SK-N-SH (cell line): ENCODE measurements around the gene SIX6. TPM values are rescaled to one million over a fixed set of nuclear protein-coding genes. Genes with fewer than 3 reads are reported as not detected.
A peak's percentile ranks its signal among the peaks of the same experiment; 100 is the strongest.

Experiments used
- CTCF ChIA-PET: fragments of 300-600, 350-600 bp; formaldehyde crosslinking; extraction: SDS; loops from one replicate; lab custom pipeline; 2021; lab: Yijun Ruan, JAX
- POLR2A ChIA-PET: fragments of 350-600 bp; sonication (Branson Sonifier 250); formaldehyde crosslinking; extraction: SDS; loops from one replicate; lab custom pipeline; 2020; ENCODE audit warnings: antibody characterized with exemption, inconsistent platforms; lab: Yijun Ruan, JAX
- DNase-seq: peaks from one replicate; pipeline ENCODE4 v3.0.0; 2012
- H2AFZ ChIP-seq: fragments of 200-600 bp; sonication (generic); 2 replicates; pipeline ENCODE4 v1.8.1; 2016; ENCODE audit warnings: antibody characterized with exemption, mild to moderate bottlenecking, low read depth
- H3F3A ChIP-seq: fragments of 200-600 bp; sonication (generic); replicated peaks from 2 replicates; pipeline ENCODE3; 2016; ENCODE audit warnings: antibody characterized with exemption, mild to moderate bottlenecking; ENCODE audit not compliant: insufficient read depth
- H3K27ac ChIP-seq, 2 experiments: fragments of 200-500 bp in 1 of 2; fragments of 200-600 bp in 1 of 2; sonication (Bioruptor generic) in 1 of 2; sonication (generic), shearing (Covaris generic) in 1 of 2; 2 replicates each; pipeline versions ENCODE4 v1.5.1 to v1.6.1; 2014 to 2016; ENCODE audit warnings: low read depth in 2 of 2, inconsistent platforms in 1 of 2, low read length in 1 of 2, mild to moderate bottlenecking in 1 of 2, mixed read lengths in 1 of 2
- H3K27me3 ChIP-seq: fragments of 200-600 bp; sonication (generic), shearing (Covaris generic); 2 replicates; pipeline ENCODE4 v1.6.1; 2016; ENCODE audit warnings: mixed run types; ENCODE audit not compliant: insufficient read depth
- H3K36me3 ChIP-seq, 2 experiments: fragments of 200-500 bp in 1 of 2; fragments of 200-600 bp in 1 of 2; sonication (Bioruptor generic) in 1 of 2; sonication (generic) in 1 of 2; replicated peaks in 1 of 2; 2 replicates each; pipeline versions ENCODE3 to v1.5.1; 2014 to 2016; ENCODE audit warnings: low read length in 1 of 2, mild to moderate bottlenecking in 1 of 2; ENCODE audit not compliant: insufficient read depth in 2 of 2, control insufficient read depth in 1 of 2
- H3K4me1 ChIP-seq, 2 experiments: fragments of 200-500 bp in 1 of 2; fragments of 200-600 bp in 1 of 2; sonication (Bioruptor generic) in 1 of 2; sonication (generic), shearing (Covaris generic) in 1 of 2; 2 replicates each; pipeline versions ENCODE4 v1.5.1 to v1.6.1; 2014 to 2016; ENCODE audit warnings: low read depth in 1 of 2, low read length in 1 of 2, mixed run types in 1 of 2; ENCODE audit not compliant: insufficient read depth in 2 of 2, control insufficient read depth in 1 of 2
- H3K4me2 ChIP-seq: fragments of 200-600 bp; sonication (generic), shearing (Covaris generic); 2 replicates; pipeline ENCODE4 v1.6.1; 2017; ENCODE audit warnings: mixed run types
- H3K4me3 ChIP-seq, 2 experiments: fragments of 200-500 bp in 1 of 2; fragments of 200-600 bp in 1 of 2; sonication (Bioruptor generic) in 1 of 2; sonication (generic), shearing (Covaris generic) in 1 of 2; 2 replicates each; pipeline versions ENCODE4 v1.5.1 to v1.8.1; 2014 to 2016; ENCODE audit warnings: low read depth in 2 of 2, inconsistent platforms in 1 of 2, low read length in 1 of 2, mild to moderate bottlenecking in 1 of 2, mixed read lengths in 1 of 2, moderate library complexity in 1 of 2
- H3K79me2 ChIP-seq: fragments of 200-600 bp; sonication (generic); 2 replicates; pipeline ENCODE4 v1.8.1; 2017; ENCODE audit warnings: mild to moderate bottlenecking; ENCODE audit not compliant: insufficient read depth
- H3K9ac ChIP-seq: fragments of 200-600 bp; sonication (generic); 2 replicates; pipeline ENCODE4 v1.6.1; 2017; ENCODE audit warnings: mixed run types
- H3K9me2 ChIP-seq: fragments of 200-600 bp; sonication (generic); 2 replicates; pipeline ENCODE4 v1.6.1; 2017; ENCODE audit warnings: mixed run types
- H3K9me3 ChIP-seq: fragments of 200-600 bp; sonication (generic); 2 replicates; pipeline ENCODE4 v1.6.1; 2017; ENCODE audit warnings: mixed run types, mild to moderate bottlenecking, moderate library complexity
- H4K20me1 ChIP-seq: fragments of 200-600 bp; sonication (generic); 2 replicates; pipeline ENCODE4 v1.6.1; 2017; ENCODE audit warnings: mild to moderate bottlenecking, mixed run types; ENCODE audit not compliant: insufficient read depth
- EZH2phosphoT487 ChIP-seq: fragments of 200-600 bp; sonication (generic); IDR thresholded peaks from 2 replicates; pipeline ENCODE4 v1.6.1; 2017; ENCODE audit warnings: low read depth, mixed run types, mild to moderate bottlenecking, antibody characterized with exemption, moderate library complexity, borderline replicate concordance
- FOXJ3 ChIP-seq: sonication (generic); formaldehyde crosslinking; IDR thresholded peaks from 2 replicates; pipeline ENCODE4 v1.5.1; 2020; ENCODE audit warnings: mild to moderate bottlenecking, missing genetic modification reagents
- GATA2 ChIP-seq: sonication (generic); formaldehyde crosslinking; IDR thresholded peaks from 2 replicates; pipeline ENCODE4 v1.5.0; 2020; ENCODE audit warnings: mild to moderate bottlenecking, missing genetic modification reagents
- MEF2A ChIP-seq: IDR thresholded peaks from 2 replicates; pipeline ENCODE4 v1.4.0; 2012; ENCODE audit warnings: low read depth, borderline replicate concordance
- RFX5 ChIP-seq: IDR thresholded peaks from 2 replicates; pipeline ENCODE4 v1.6.1; 2012; ENCODE audit warnings: mild to moderate bottlenecking, improper control_type of control experiment, low read length
- TCF12 ChIP-seq: IDR thresholded peaks from 2 replicates; pipeline ENCODE4 v1.4.0; 2012
- WGBS: methylation state at CpG from one replicate; pipeline ENCODE4 v1.1.6; 2017; ENCODE audit warnings: low lambda C conversion rate; 5-methylcytosine and 5-hydroxymethylcytosine counted together
- polyA plus RNA-seq, 3 experiments: library from polyadenylated mRNA; depleted of rRNA; stranded (reverse); fragments of >200 nt; gene quantifications; 2 replicates each; pipeline ENCODE4 v1.2.3, GENCODE V29; 2012
- TF ChIP-seq, protein P1 (sequence below): IDR thresholded peaks from 2 replicates; pipeline ENCODE4 v1.6.1; 2012; ENCODE audit warnings: mild to moderate bottlenecking, low read depth, low read length, moderate library complexity

Gene SIX6
- polyA plus RNA-seq, 1 of the 3 experiments (the other 2 are of a cell fraction), result not detected

DNA sequence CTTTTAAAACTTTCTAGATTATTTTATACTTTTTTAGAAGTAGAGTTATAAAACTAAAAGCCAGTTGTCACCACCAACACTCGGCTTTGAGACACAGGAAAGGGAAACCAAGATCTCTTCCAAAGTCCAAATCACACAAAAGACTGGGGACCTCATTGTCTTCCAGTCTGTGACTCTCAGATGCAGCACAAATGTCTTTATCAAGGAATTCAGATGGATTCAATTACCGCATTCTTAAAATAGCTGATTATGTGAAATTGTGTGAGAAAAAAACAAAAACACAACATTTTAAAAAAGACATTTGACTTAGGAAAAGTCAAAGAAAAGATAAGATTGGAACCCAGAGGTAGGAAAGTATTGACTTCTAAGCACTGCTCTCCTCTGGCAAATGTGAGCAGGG is 3.5 kb upstream of the SIX6 start (continued):
- TF ChIP-seq FOXJ3 (CRISPR knock-in tag) (no peak), GATA2 (no peak), TCF12 (no peak)

DNA sequence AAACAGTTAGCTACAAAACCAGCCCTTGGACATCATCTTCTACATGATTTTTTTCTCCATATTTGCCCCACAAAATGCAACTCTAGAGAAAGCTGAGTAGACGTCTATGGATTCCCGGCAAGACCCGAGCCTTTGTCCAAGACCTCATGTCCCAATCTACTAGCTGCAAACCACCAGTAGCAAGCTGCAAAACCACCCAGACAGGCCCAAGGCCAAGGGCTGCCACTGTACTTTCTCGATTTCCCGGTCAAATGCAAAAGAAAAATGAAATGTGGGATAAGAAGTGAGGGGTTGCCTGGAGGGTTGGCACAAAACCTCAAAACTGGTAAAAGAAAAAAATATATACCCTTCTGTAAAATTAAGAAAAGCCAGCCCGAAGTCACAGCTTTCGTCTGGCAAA is 2.9 kb upstream of the SIX6 start:
- WGBS, result 45% methylated on average over 7 of the region's 7 CpGs
- Histone ChIP-seq H3K79me2 (no peaks in the 10 kb centered on the region), H3K4me1 (peaks cover 3 to 20% of the 10 kb centered on the region in 2 experiments; a peak in 1 of 4 replicates), H3K36me3 (no peaks in the 10 kb centered on the region), H4K20me1 (no peaks in the 10 kb centered on the region), H3K27ac (no peak overlapping the region), H2AFZ (no peak overlapping the region), H3K4me2 (no peak overlapping the region), H3K27me3 (peaks cover 63% of the 10 kb centered on the region), H3K9me2 (no peaks in the 10 kb centered on the region), H3K9ac (no peak overlapping the region), H3K4me3 (no peak overlapping the region), H3F3A (no peaks in the 10 kb centered on the region), H3K9me3 (no peaks in the 10 kb centered on the region)
- TF ChIP-seq, protein P1, sequence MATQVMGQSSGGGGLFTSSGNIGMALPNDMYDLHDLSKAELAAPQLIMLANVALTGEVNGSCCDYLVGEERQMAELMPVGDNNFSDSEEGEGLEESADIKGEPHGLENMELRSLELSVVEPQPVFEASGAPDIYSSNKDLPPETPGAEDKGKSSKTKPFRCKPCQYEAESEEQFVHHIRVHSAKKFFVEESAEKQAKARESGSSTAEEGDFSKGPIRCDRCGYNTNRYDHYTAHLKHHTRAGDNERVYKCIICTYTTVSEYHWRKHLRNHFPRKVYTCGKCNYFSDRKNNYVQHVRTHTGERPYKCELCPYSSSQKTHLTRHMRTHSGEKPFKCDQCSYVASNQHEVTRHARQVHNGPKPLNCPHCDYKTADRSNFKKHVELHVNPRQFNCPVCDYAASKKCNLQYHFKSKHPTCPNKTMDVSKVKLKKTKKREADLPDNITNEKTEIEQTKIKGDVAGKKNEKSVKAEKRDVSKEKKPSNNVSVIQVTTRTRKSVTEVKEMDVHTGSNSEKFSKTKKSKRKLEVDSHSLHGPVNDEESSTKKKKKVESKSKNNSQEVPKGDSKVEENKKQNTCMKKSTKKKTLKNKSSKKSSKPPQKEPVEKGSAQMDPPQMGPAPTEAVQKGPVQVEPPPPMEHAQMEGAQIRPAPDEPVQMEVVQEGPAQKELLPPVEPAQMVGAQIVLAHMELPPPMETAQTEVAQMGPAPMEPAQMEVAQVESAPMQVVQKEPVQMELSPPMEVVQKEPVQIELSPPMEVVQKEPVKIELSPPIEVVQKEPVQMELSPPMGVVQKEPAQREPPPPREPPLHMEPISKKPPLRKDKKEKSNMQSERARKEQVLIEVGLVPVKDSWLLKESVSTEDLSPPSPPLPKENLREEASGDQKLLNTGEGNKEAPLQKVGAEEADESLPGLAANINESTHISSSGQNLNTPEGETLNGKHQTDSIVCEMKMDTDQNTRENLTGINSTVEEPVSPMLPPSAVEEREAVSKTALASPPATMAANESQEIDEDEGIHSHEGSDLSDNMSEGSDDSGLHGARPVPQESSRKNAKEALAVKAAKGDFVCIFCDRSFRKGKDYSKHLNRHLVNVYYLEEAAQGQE, result no peak
- TF ChIP-seq RFX5, result no peak
- no peak for TF ChIP-seq MEF2A
- ChIA-PET CTCF (interaction anchor here (0.6 to 4.8 kb wide), 9 partner anchors 8 to 747 kb away, joined by 3 to 17 read pairs (median 4); no protein-coding TSS in a partner anchor), POLR2A (no interaction called here)
- no peak for DNase-seq

DNA sequence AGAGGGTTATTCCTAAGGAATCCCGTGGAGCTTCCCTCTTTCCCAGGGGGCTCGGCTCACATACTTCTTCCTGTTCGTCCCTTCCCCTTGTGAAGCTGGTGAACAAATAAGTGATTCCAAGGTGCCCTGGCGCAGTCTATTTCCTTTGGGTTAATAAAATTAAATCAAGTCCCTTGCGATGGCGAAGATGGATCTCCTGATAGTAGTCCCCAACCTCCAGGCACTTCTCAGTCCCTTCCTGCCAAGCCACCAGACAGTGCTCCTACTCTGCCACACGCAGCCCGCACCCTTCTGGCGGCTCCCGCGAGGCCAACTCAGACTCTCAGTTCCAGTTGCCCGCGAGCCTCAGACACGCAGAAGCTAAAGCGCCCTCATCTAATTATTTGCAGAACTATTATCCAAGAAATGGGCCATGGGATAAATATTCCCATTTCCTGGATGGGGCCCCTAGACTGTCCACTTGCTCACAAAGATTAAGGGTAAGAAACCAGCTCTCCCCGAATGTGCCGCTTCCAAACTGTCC is 2.4 kb upstream of the SIX6 start:
- no peak overlapping the region for H3K27ac ChIP-seq
- H3K9ac ChIP-seq, result no peak overlapping the region
- no peaks in the 10 kb centered on the region for H3K36me3 ChIP-seq
- WGBS, result 30% methylated on average over 14 of the region's 17 CpGs
- H3K79me2 ChIP-seq, result no peaks in the 10 kb centered on the region
- no peaks in the 10 kb centered on the region for H3K9me3 ChIP-seq
- no peaks in the 10 kb centered on the region for H3F3A ChIP-seq
- no peak overlapping the region for H3K4me3 ChIP-seq
- no peak overlapping the region for H3K4me2 ChIP-seq
- ChIA-PET CTCF (interaction anchor here (0.6 to 4.8 kb wide), 10 partner anchors 8 to 322 kb away, joined by 3 to 17 read pairs (median 4); no protein-coding TSS in a partner anchor), POLR2A (no interaction called here)
- H3K4me1 ChIP-seq, result peaks cover 3 to 20% of the 10 kb centered on the region in 2 experiments; a peak in 1 of 4 replicates
- peak; percentile 43 for DNase-seq
- H3K27me3 ChIP-seq, result peaks cover 64% of the 10 kb centered on the region
- H2AFZ ChIP-seq, result no peak overlapping the region
- no peaks in the 10 kb centered on the region for H4K20me1 ChIP-seq
- 0 out of 2 replicates have a peak, but pooled peaks have one; percentile 40 for TF ChIP-seq EZH2phosphoT487
- no peak for TF ChIP-seq GATA2
- TF ChIP-seq, all 33 proteins: peak for 1
- H3K9me2 ChIP-seq, result no peaks in the 10 kb centered on the region
